Dedifferentiated amniotic fluid mesenchymal stem cell (primary cell): ENCODE data around the gene CD200R1L.
A peak's percentile ranks its signal among the peaks of the same experiment; 100 is the strongest.

Source experiments
- DNase-seq: peaks from one replicate; pipeline ENCODE4 v3.0.0-alpha.2; 2016; ENCODE audit errors: extremely low spot score

CD200R1L gene

DNA sequence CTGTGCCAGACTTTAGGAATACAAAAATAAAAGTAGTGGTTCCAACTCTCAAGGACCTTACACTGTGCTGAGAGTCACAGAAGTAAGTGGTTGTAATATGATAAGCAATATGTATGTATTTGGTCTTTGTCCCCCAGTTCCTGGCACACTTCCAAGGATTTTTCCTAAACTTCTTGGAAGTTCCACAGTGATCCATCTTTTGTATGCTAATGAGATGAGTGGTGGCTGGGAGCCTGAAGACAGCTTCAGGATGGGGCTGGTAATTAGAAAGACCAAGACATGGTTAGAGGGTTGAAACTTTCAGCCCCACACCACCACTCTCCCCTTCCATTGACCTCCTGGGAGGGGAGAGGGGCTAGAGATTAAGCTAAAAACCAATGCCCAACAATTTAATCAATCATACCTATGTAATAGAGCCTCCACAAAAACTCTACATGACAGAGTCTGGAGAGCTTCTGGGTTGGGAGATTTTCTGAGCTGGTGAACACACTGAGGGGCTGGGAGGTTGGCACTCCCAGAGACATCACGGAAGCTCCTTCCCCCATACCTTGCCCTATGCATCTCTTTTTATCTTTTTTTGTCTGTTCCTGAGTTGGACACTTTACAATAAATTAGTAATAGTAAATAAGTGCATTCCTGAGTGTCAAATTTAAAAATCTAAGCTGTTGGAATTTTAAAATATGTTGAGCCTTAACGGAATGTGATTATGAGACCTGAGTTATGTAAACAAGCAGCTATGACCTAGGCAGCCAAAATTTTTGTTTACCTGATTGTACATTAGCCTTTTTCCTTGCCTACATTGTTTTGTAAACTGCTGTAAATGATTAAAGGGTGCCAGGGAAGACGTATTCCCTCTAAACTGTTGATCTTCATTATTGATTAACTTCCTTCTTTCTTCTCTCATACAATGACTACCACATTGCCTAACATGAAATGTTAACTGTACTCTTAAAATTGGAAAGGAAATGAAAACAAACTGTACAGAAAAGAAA, 24.3 kb downstream of the CD200R1L start:
- no peak for DNase-seq

GRCh38 chr3:112818289-112818688, 28.4 kb downstream of the CD200R1L start:
- DNase-seq, result peak; percentile 66

DNA sequence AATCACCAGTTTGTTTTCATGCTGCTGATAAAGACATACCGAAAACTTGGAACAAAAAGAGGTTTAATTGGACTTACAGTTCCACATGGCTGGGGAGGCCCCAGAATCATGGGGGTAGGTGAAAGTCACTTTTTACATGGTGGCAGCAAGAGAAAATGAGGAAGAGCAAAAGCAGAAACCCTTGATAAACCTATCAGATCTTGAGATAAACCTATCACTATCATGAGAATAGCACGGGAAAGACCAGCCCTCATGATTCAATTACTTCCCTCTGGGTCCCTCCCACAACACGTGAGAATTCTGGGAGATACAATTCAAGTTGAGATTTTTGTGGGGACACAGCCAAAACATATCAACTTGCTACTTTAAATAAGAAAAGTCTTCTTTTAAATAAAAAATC, 28.9 kb downstream of the CD200R1L start:
- DNase-seq, result no peak

DNA sequence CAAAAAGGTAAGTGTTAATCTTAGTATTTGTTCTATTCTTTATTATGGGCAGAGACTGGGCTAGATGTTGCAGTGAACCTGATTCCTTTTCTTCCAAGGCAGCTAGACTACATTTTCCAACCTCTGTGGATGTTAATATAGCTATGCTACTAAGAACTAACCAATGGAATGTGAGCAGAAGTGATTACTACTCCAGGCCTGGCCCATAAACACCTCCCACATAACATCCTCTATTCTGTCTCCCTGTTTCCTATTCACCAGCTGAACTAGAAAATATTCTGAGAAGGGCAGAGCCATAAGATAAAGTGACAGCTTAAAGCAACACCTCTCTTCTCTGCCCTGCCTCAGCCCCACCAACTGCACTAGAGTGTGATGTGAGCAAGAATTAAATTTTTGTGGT, 29.4 kb downstream of the CD200R1L start:
- no peak for DNase-seq

GRCh38 chr3:112815981-112816380, 30.7 kb downstream of the CD200R1L start:
- no peak for DNase-seq

- DNase-seq, result peak; percentile 92
These were observed 32.4 kb downstream of the CD200R1L start for GRCh38 chr3:112814266-112814665.

GRCh38 chr3:112813723-112814171, 32.9 kb downstream of the CD200R1L start:
- DNase-seq, result no peak

- DNase-seq, result no peak
These were observed 33.6 kb downstream of the CD200R1L start for GRCh38 chr3:112813016-112813415.

GRCh38 chr3:112811917-112812660, 34.6 kb downstream of the CD200R1L start:
- no peak for DNase-seq

DNA sequence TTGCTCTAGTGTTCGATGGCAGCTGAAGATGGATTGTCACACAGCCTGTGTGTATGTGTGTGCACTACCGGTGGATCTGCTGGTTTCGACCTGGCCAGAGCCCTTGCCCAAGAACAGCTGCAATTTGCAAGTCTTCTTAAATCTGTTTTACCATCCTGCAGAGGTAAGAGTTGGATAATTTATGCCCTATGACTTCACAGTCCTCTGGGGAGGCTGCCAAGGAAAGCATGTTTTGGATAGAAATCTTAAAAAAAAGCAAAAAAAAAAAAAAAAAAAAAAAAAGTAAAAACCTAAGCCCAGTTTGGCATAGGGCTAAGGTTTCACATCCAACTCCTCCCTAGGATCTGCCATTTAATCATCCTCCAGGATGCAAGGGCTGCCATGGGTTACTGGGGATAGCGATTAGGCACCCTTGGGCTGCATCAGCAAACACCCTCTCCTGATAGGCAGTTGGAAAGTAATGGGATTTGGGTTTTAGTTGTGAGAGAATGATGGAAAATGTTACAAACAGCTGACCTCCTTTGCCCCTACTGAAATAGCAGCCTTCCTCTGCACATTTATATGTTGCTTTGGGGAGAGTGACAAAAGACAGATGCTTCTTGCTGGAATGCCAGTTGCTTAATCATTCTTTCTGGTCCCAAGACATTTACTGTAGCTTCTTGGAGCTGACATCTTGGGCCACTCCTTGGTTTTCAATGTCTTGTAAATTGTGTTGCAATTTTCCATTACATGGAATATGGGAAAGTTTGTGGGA, 35.4 kb downstream of the CD200R1L start:
- DNase-seq, result peak; percentile 94

DNA sequence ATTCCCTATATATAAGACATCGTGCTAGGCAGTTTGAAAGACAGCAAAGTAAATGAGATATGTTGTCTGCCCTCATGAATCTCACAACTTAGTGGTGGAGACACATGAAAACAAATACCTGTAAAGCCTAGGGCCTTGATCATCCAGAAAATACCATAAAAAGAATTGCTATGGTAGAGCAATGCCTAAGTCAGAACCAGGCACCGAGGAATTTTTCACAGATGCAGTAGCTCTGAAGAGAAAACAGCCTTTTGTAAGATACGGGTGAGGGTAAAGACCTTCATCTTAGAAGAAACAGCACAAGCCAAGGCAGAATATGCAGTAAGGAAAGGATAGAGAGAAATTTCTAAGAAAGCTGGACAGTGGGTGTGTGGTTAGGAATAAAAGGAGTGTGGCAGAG, 36.1 kb downstream of the CD200R1L start:
- no peak for DNase-seq

DNA sequence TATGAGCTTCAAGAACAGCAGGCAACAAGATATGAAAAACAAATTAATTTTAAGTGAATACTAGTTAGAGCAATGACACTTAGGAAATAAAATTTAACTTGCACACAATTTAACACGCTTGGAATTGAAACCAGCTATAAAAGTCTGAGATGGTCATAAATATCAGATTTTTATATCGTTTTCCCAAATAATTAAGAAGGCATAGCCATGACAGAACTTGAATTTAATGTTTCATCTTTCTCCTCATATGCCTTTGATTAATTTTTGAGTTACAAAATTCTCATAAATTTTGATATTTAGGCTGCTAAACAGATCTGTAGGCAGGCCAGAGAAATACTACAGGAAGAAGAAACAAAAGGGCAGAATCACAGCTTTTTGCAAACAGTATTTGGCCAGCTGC, 38.5 kb downstream of the CD200R1L start:
- no peak for DNase-seq

DNA sequence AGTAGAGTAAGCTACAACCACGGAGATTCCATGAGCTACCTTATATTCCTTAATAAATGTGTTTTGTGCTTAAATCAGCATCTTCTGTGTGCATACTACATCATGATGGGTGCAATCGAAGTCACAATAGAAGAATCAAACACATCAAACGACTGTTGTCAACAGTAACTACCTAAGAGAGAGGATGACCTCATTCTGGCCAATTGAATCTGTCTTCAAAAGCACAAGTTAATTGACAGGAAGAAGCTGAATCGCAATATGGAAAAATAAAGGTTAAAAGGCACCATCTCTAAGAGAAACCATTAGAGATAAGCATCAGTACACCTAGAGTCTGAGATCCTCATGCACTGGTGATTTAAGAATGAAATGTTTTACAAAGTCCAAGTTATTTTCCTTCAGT, 39.0 kb downstream of the CD200R1L start:
- DNase-seq, result no peak

- no peak for DNase-seq
These were observed 39.8 kb downstream of the CD200R1L start for GRCh38 chr3:112806903-112807302.

- DNase-seq, result no peak
These were observed 41.5 kb downstream of the CD200R1L start for GRCh38 chr3:112805126-112805525.

DNA sequence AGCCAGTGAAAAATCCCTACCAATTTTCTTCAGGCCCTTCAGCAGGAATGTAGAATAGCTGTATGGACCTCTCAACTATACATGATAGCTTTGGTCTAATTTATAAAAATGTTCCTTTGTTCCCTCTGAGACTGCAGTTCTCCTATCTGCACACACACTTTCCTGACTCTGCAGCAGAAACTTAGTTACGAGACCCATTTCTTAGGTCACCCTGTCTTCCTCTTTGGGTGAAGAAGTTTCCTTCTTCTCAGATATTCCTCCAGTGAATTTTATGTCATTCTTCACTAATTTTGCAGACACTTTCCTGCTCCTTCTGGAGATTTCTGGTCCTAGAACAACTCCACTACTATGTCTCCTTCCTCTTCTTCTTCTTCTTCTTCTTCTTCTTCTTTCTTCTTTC, 42.6 kb downstream of the CD200R1L start:
- no peak for DNase-seq

GRCh38 chr3:112803467-112803866, 43.2 kb downstream of the CD200R1L start:
- no peak for DNase-seq

GRCh38 chr3:112802338-112802737, 44.3 kb downstream of the CD200R1L start:
- DNase-seq, result no peak

- DNase-seq, result no peak
These were observed 46.7 kb downstream of the CD200R1L start for GRCh38 chr3:112799946-112800345.

- DNase-seq, result no peak
These were observed 52.0 kb downstream of the CD200R1L start for GRCh38 chr3:112794622-112795172.

DNA sequence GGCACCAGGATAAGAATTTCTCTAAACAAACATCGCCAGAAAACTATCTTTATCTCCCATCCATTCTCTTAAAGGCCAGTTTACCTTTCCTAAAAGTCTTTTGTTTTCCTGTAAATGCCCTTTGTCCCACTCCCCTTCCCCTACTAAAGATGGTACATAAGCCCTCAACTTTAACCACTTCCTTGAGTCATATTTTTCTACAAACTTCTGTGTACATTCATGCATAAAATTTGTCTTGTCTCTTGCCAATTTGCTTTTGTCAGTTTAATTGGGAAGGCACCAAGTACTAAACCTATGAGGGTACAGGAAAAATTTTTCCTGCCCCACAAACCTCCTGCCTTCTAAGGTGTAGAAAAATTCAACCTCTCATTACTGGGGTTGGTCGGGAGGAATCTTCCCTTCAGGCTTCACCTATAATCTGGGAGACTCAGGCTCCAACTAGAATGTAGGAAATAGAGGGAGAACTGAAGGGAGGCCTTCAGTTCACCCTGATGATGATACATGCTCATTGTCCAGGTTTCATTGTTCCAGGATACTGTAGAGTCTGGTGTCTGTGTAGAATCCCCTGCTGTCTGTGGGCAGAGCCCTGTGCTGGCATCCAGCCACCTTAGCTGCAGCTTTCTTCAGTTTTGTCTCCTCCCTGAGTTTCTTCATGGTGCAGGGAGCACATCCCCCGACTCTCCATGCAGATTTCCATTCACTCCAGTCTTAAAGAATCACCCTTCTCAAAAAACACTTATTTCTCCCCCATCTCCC, 53.2 kb downstream of the CD200R1L start:
- DNase-seq, result no peak
